ENCODE data around the gene GMCL2.
"Not testable (repeated sequence)": the region's sequence is repeated elsewhere in the genome, so short reads cannot be mapped to it uniquely, and the experiment has no call there.

GMCL2 gene

DNA sequence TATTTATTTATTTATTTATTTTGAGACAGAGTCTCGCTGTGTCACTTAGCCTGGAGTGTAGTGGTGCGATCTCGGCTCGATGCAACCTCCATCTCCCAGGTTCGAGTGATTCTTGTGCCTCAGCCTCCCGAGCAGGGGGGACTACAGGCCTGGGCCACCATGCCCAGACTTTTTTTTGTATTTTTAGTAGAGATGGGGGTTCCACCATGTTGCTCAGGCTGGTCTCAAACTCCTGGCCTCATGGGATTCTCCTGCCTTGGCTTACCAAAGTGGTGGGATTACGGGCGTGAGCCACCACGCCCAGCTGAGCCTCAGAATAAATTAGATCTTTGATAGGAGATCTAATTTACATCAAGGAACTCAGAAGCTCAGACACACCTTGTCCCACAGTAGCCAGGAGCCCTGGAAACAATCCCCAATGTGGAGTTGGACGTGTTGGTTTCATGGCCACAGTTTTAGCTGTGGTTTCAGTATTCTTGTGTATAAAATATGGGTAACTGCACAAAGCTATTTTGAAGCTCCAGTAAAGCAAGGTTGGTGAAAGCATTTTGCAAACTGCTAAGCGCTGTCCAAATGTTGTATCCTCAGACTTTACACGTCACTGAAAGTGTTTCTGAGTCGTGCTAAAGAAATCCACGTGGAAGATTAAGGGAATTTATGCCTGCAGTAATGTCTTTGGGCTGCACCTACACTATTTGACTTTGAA is 14.2 kb upstream of the GMCL2 start:
- DNase-seq (ENCODE audit: low spot score) = no peak
- TF ChIP-seq, protein P1, sequence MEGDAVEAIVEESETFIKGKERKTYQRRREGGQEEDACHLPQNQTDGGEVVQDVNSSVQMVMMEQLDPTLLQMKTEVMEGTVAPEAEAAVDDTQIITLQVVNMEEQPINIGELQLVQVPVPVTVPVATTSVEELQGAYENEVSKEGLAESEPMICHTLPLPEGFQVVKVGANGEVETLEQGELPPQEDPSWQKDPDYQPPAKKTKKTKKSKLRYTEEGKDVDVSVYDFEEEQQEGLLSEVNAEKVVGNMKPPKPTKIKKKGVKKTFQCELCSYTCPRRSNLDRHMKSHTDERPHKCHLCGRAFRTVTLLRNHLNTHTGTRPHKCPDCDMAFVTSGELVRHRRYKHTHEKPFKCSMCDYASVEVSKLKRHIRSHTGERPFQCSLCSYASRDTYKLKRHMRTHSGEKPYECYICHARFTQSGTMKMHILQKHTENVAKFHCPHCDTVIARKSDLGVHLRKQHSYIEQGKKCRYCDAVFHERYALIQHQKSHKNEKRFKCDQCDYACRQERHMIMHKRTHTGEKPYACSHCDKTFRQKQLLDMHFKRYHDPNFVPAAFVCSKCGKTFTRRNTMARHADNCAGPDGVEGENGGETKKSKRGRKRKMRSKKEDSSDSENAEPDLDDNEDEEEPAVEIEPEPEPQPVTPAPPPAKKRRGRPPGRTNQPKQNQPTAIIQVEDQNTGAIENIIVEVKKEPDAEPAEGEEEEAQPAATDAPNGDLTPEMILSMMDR (IDR thresholded peaks at IDR 0.05; ENCODE audit: extremely low read depth, missing control alignments) = no peak

DNA sequence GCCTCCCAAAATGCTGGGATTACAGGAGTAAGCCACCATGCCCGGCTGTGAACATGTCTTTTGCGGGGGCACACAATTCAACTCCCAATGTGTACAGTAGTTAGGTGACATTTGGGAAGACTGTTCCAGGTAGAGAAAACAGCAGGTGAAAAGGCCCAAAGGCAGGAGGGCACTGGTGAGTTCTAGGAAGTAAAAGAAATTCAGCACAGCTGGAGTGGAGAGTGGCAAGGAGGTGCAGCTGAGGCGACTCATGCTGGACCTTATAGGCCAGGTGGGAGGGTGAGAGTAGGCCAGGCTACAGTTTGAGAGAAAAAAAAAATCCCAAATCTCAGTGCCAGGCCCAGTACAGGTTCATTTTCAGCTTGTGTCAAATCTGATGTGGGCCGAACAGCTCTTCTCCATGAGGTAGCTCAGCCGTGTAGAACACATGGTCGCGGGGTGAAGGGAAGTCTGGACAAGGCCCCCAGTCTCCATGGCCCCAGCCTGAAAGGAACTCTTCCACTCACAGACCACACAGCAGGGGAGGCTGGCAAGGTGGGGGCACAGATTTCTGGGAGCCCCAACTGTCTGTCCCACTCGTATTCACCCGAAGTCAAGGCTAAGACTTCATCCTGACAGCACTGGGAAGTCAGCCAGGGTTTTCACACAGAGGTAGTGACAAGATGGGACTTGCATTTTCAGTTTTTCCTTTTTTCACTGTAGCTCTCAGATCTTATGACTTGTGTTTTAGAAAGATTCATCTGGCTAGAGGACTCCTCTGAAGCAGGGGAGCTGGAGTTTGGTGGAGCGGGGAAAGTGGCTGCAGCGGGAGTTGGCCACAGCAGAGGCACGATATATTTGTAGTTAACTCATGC is 12.6 kb upstream of the GMCL2 start:
- TF ChIP-seq, protein P1 (IDR thresholded peaks at IDR 0.05; ENCODE audit: extremely low read depth, missing control alignments) = no peak

DNA sequence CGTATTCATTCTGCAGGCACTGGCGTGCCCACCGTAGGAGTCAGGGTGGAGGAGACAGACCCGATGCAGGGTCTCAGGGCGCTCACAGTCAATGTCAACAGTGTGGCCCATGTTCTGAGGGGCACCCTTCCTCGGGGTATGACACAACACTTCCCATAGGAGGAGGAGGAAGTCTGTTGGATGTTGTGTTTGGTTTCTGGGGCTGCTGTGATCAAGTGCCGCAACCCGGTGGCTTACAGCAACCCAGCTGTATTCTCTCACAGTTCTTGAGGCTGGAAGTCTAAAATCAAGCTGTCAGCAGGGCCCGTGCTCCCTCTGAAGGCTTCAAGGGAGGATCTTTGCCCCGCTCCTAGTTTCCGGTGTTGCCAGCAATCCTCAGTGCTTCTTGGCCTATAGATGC is 11.5 kb upstream of the GMCL2 start:
- TF ChIP-seq, protein P1 (IDR thresholded peaks at IDR 0.05; ENCODE audit: extremely low read depth, missing control alignments) = no peak

More for the DNA sequence above, 12.6 kb upstream of the GMCL2 start:
- DNase-seq (ENCODE audit: low spot score) = no peak

DNA sequence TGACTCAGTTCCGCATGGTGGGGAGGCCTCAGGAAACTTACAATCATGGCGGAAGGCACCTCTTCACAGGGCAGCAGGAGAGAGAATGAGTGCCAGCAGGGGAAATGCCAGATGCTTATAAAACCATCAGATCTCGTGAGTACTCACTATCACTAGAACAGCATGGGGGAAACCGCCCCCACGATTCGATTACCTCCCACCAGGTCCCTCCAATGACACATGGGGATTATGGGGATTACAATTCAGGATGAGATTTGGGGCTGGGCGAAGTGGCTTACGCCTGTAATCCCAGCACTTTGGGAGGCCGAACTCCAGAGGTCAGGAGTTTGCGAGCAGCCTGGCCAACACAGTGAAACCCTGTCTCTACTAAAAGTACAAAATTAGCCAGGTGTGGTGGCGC is 11.0 kb upstream of the GMCL2 start:
- not testable (repeated sequence) for DNase-seq (ENCODE audit: low spot score)

More for the DNA sequence above, 11.5 kb upstream of the GMCL2 start:
- no peak for DNase-seq (ENCODE audit: low spot score)

DNA sequence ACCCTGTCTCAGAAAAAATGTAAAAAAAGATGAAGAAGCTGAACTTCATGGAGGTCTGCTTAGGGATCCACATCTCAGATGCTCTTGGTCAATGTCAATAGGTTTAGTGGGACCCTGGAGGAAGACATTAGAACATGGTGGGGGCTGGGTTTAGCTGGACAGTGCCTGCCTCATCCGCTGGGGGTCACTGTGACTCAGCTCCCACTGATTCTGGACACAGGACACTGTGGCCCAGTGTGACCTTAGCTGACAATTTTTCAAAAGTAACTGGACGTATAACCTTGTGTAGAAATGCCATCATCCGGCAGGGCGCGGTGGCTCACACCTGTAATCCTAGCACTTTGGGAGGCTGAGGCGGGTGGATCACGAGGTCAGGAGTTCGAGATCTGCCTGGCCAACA is 9.8 kb upstream of the GMCL2 start:
- peak; percentile 32 for DNase-seq (ENCODE audit: low spot score)
- TF ChIP-seq, protein P1 (IDR thresholded peaks at IDR 0.05; ENCODE audit: extremely low read depth, missing control alignments) = peak; percentile 45

DNA sequence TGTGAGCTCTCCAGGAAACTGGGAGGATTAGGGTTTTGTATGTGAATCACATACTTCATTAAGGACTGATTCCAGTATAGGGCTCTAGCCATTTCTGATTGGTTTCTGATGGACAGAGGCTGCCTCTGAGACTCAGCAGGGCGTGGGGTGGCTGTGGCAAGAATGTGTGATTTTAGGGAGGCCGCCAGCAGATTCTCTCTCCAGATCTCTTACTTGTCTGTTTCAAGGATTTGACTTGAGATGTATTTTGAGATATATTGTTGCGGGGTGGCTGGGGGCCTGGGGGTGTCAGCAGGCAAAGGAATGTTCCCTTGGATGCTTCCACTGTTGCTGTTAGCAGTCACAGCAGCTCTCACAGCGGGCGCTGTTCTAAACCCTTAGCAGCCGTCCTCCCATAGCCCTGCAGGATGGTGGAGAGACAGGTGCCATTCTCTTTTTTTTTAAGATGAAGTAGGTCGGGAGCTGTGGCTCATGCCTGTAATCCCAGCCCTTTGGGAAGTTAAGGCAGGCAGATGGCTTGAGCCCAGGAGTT is 9.2 kb upstream of the GMCL2 start:
- no peak for DNase-seq (ENCODE audit: low spot score)
- TF ChIP-seq, protein P1 (IDR thresholded peaks at IDR 0.05; ENCODE audit: extremely low read depth, missing control alignments) = no peak

DNA sequence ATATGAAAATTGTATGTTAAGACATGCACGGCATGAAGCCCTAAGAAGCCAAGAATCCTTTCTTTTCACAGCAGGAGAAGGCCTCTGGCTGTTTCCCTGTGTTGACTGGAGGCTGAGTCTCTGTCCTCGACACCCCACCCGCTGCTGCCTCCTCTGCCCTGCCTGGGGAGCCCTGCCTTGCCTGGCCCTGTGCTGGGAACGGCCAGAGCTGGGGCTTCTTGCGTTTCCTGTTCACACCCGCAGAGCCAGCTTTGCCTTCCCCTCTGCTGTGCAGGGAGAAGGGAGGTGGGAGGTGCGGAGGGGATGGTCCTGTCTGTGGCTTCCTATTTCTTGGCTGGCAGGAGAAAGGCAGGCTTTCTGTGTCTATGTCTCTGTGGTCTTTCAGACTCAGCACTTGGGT is 6.9 kb upstream of the GMCL2 start:
- TF ChIP-seq, protein P1 (IDR thresholded peaks at IDR 0.05; ENCODE audit: extremely low read depth, missing control alignments) = no peak
- no peak for DNase-seq (ENCODE audit: low spot score)

Measured in GM20000 (cell line).